ENCODE data around the gene GPLD1.

GPLD1 gene

DNA sequence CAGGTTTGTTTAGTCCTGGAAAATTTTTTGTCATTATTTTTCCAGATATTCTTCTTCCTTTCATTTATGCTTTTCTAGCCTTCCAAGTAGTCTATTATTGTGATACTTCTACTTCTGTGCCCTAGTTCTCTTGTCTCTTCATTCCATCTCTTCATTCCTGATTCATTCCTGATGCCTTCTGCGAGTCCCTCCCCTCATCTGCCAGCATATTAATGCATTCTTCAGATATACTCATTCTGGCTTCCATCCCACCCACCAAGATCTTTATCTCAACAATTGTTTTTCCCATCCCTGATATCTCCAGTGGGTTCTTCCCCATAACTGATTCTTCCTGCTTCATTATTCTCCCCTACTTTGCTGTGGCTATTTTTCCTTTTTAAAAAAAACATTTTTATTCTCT is 40.6 kb upstream of the GPLD1 start:
- POLR2A ChIA-PET = interaction anchor here (0.7 kb wide), 1 partner anchor 1490 kb away, joined by 4 read pairs; a partner anchor contains a TSS
- TF ChIP-seq, protein P1, sequence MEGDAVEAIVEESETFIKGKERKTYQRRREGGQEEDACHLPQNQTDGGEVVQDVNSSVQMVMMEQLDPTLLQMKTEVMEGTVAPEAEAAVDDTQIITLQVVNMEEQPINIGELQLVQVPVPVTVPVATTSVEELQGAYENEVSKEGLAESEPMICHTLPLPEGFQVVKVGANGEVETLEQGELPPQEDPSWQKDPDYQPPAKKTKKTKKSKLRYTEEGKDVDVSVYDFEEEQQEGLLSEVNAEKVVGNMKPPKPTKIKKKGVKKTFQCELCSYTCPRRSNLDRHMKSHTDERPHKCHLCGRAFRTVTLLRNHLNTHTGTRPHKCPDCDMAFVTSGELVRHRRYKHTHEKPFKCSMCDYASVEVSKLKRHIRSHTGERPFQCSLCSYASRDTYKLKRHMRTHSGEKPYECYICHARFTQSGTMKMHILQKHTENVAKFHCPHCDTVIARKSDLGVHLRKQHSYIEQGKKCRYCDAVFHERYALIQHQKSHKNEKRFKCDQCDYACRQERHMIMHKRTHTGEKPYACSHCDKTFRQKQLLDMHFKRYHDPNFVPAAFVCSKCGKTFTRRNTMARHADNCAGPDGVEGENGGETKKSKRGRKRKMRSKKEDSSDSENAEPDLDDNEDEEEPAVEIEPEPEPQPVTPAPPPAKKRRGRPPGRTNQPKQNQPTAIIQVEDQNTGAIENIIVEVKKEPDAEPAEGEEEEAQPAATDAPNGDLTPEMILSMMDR (IDR thresholded peaks at IDR 0.05; ENCODE audit: control extremely low read depth, extremely low read depth, low read depth, missing control alignments) = no peak
- DNase-seq (ENCODE audit: extremely low spot score) = no peak
- CTCF ChIA-PET = interaction anchor here (1.0 kb wide), 2 partner anchors 9 to 12 kb away, joined by 4 read pairs; no protein-coding TSS in a partner anchor

DNA sequence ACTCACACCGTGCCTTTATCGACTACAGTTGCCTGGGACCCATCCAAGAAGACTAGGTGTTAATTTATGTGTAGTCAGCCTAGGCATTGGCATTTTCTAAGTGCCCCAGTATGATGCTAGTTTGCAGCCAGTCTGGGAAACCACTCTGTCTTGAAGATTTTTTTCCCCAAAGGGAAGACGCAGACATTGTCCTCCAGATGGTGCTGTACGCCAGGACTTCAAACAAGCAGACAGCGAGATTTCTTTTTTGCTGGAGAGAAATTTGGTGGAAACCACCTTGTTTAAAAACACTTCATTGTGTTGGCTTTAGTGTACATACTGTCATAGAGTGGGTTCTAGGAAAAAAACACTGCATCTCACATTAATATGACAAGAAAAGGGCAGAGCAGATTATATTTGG is 35.4 kb upstream of the GPLD1 start:
- TF ChIP-seq, protein P1 (IDR thresholded peaks at IDR 0.05; ENCODE audit: control extremely low read depth, extremely low read depth, low read depth, missing control alignments) = peak; percentile 55
- ChIA-PET POLR2A (no interaction called here), CTCF (interaction anchor here (0.8 to 8.6 kb wide), 14 partner anchors 8 to 547 kb away, joined by 3 to 127 read pairs (median 4); partner anchors contain the start of genes ALDH5A1 and GPLD1)
- DNase-seq (ENCODE audit: extremely low spot score) = peak; percentile 45

DNA sequence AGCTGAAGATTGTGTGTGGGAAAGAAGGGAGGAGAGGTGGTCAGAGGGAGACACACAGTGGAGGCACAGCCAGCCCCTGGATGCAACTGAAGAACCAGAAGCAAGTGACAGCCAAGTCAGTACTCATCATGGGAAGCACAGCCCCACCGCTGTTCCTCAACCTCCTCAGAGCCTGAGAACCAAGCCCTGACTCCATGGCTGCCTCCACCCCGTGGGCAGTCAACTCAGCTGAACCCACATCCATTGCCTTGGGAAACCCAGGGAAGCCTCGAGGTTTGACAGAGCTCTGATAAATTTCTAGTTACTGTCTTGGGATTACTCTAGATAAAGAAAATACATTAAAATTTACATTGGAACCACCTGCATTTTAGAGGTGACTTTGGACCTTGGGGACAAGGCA is 35.0 kb upstream of the GPLD1 start:
- no peak for DNase-seq (ENCODE audit: extremely low spot score)
- ChIA-PET CTCF (interaction anchor here (0.8 to 8.6 kb wide), 17 partner anchors 8 to 547 kb away, joined by 3 to 127 read pairs (median 4); partner anchors contain the start of genes ALDH5A1 and GPLD1), POLR2A (no interaction called here)
- TF ChIP-seq, protein P1 (IDR thresholded peaks at IDR 0.05; ENCODE audit: control extremely low read depth, extremely low read depth, low read depth, missing control alignments) = no peak

DNA sequence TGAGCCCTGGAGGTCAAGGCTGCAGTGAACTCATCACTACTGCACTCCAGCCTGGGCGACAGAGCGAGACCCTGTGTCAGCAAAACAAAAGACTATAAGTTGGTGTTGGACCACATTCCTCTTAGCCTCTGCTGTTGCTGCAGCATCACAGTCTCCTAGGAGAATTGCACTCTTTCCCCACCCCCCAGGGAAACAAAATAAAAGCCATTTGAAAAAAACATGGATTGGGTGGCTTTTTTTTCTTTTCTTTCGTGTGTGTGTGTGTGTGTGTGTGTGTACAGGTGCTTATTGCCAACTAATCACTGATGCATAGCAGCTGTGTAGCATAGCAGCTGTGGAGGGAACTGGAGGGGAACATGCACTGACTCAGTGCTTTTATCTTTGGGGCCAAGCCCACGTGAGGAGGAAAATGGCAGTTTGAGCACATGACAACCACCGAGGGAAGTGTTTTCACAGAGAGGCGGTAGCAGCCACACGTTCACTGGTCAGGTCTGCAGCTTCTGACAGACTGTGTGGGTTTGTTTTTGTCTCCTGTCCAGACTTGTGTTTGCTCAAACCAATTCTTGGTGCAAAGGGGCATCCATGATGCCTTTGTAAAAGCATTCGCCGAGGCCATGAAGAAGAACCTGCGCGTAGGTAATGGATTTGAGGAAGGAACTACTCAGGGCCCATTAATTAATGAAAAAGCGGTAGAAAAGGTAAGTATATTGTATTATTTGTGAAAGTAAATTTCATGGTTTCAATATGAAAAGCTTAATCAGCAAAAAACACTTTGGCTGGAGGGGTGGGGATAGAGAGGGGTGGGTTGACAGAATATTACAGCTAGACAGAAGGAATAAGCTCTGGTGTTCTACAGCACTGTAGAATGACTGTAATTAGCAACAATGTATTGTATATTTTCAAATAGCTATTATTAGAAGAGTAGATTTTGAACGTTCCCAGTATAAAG is 33.1 kb upstream of the GPLD1 start:
- ChIA-PET POLR2A (interaction anchor here (0.6 kb wide), 1 partner anchor 167 kb away, joined by 3 read pairs; no protein-coding TSS in a partner anchor), CTCF (interaction anchor here (1.0 to 8.6 kb wide), 17 partner anchors 11 to 504 kb away, joined by 3 to 127 read pairs (median 6); partner anchors contain the start of genes ALDH5A1, C6orf62 and GPLD1)
- DNase-seq (ENCODE audit: extremely low spot score) = peak; percentile 68
- TF ChIP-seq, protein P1 (IDR thresholded peaks at IDR 0.05; ENCODE audit: control extremely low read depth, extremely low read depth, low read depth, missing control alignments) = no peak

DNA sequence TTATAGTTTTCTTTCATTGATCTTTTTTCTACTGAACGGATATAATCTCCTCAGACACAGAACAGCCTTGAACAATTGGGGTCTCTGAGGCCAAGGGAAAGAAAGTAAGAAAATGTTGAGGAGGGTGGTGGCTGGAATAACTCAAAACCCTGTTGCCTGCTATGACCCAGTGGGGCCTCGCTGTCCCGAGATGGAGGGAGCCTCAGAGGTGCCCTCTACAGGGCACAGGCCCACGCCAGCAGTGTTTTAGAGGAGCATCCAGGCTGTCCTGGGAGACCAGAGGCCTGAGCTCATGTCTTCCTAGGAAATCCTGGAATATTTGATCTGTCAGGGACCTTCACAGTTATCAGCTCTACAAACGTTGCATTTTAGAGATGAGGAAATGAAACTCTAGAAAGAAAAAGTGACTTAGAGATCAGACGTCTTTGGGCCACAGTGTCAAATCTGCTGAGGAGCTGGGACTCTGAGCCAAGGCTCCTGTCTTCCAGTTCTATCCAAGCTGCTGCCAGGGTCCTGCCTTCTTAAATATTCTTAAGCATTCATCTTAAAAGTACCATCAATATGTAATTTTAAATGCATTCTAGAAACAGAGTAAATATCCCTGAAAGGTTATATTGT is 31.7 kb upstream of the GPLD1 start:
- peak; percentile 59 for DNase-seq (ENCODE audit: extremely low spot score)
- ChIA-PET POLR2A (no interaction called here), CTCF (interaction anchor here (0.6 to 8.6 kb wide), 29 partner anchors 9 to 505 kb away, joined by 3 to 127 read pairs (median 4); partner anchors contain the start of genes ALDH5A1, C6orf62 and GPLD1)
- TF ChIP-seq, protein P1 (IDR thresholded peaks at IDR 0.05; ENCODE audit: control extremely low read depth, extremely low read depth, low read depth, missing control alignments) = peak; percentile 76

Measured in GM10248 (cell line).